Nephron progenitor cell (in vitro differentiated cells): ENCODE results near the gene NDUFS6.

ENCODE experiments used
- DNase-seq: peaks from one replicate; pipeline ENCODE4 v3.0.0; 2021
- H3K27ac Mint-ChIP-seq: 2 replicates; pipeline ENCODE4 v1.8.0; 2021; ENCODE audit warnings: mild to moderate bottlenecking, moderate library complexity, mixed read lengths
- H3K27me3 Mint-ChIP-seq: 2 replicates; pipeline ENCODE4 v1.8.0; 2021; ENCODE audit warnings: mild to moderate bottlenecking, low read depth, mixed read lengths; ENCODE audit not compliant: poor library complexity
- H3K36me3 Mint-ChIP-seq: 2 replicates; pipeline ENCODE4 v1.8.0; 2021; ENCODE audit warnings: low read depth, mixed read lengths
- H3K4me1 Mint-ChIP-seq: 2 replicates; pipeline ENCODE4 v1.8.0; 2021; ENCODE audit warnings: mixed read lengths
- H3K4me3 Mint-ChIP-seq: 2 replicates; pipeline ENCODE4 v1.8.0; 2021; ENCODE audit warnings: mild to moderate bottlenecking, moderate library complexity, mixed read lengths
- H3K9me3 Mint-ChIP-seq: 2 replicates; pipeline ENCODE4 v1.8.0; 2021; ENCODE audit warnings: mild to moderate bottlenecking, moderate library complexity, mixed read lengths
- TF ChIP-seq, protein P1 (sequence below): fragments of 200-600 bp; sonication (generic); IDR thresholded peaks from 2 replicates; pipeline ENCODE4 v1.5.0; 2021; ENCODE audit warnings: antibody characterized with exemption

The NDUFS6 gene

DNA sequence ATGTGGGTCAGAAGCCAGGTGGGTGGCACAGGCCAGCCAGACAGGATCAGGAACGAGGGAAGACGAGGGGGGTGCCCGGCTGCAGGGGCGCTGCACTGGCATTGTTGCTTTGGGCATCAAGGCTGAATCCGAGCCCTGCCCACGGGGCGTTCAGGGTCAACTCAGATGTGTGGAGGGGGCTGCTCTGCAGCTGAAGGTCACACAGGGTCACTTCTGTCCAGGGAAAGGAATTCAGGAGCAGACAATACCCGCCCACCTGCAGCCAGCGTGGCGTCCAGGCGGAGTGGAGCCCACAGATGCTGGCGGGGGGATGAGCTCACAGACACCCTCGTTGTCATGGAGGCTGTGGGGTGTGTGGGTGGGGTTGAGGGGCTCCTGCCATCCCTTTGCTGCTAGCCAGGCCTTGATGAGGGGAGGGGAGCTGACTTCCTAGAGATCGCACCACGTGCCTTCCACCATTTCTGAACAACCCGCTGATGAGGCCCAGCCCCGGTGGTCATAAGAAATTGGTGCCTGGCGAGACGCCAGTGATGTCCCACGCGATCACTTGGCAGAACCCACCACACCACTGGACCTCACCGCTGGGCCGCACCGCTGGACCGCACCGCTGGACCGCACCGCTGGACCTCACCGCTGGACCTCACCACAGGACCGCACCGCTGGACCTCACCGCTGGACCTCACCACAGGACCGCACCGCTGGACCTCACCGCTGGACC is 32.8 kb upstream of the NDUFS6 start:
- Mint-ChIP-seq H3K36me3 (no peaks in the 10 kb centered on the region), H3K27ac (no peak overlapping the region), H3K9me3 (peaks cover 3% of the 10 kb centered on the region), H3K4me3 (no peak overlapping the region), H3K27me3 (peaks cover 28% of the 10 kb centered on the region), H3K4me1 (peaks cover 48% of the 10 kb centered on the region)
- TF ChIP-seq, protein P1, sequence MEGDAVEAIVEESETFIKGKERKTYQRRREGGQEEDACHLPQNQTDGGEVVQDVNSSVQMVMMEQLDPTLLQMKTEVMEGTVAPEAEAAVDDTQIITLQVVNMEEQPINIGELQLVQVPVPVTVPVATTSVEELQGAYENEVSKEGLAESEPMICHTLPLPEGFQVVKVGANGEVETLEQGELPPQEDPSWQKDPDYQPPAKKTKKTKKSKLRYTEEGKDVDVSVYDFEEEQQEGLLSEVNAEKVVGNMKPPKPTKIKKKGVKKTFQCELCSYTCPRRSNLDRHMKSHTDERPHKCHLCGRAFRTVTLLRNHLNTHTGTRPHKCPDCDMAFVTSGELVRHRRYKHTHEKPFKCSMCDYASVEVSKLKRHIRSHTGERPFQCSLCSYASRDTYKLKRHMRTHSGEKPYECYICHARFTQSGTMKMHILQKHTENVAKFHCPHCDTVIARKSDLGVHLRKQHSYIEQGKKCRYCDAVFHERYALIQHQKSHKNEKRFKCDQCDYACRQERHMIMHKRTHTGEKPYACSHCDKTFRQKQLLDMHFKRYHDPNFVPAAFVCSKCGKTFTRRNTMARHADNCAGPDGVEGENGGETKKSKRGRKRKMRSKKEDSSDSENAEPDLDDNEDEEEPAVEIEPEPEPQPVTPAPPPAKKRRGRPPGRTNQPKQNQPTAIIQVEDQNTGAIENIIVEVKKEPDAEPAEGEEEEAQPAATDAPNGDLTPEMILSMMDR, result no peak
- no peak for DNase-seq

DNA sequence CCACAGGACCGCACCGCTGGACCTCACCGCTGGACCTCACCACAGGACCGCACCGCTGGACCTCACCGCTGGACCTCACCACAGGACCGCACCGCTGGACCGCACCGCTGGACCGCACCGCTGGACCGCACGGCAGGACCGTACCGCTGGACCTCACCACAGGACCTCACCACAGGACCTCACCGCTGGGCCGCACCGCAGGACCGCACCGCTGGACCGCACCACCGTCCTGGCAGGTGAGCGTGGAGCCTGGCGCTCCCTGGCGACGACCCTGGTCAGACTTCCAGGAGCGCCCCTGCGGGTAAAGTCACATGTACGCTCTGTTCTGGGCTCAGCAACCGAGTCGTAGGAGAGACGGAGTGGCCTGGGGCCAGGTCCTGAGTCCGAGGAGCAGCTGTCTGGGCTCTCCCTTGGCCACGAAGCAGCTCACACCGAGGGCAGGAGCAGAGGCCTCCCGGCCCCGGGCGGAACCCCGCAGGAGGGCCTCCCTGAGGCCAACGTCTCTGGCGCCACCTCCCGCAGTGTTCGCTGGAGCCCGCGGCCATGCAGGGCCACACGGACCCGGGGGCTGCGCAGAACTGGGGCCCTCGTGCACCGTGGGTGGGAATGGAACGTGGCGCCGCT is 32.1 kb upstream of the NDUFS6 start:
- Mint-ChIP-seq H3K27ac (no peak overlapping the region), H3K27me3 (peaks cover 30% of the 10 kb centered on the region), H3K4me1 (peaks cover 41% of the 10 kb centered on the region)

DNA sequence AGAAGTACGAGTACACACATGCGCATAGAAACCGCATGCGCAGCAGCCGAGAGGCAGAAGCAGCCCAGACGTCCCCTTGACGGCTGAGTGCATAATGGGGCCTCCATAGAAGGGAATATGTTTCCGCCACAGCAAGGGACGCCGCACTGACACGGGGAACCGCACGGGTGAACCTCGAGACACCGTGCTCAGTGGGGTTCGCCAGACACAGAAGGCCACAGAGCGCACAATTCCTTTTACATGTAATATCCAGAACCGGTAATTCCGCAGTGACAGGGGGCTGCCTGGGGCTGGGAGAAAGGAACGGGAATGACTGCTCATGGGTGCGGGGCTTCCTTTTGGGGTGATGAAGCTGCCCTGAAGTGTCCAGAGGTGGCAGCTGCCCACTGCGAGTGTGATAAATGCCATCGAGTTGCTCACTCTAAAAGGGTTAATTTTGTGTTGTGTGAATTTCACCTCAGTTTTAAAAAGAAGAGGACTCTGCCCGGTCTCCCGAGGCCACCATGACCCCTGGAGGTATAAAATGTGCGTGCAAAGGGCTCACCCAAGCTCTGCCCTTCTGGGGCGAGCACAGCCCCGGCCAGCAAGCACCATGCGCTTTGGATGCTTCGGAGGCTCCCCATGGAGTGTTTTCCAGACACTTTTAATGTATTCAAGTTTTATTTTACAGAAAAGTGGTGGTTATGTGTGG is 31.3 kb upstream of the NDUFS6 start:
- Mint-ChIP-seq H3K9me3 (peaks cover 10% of the 10 kb centered on the region), H3K27me3 (peaks cover 23% of the 10 kb centered on the region), H3K4me1 (peaks cover 33% of the 10 kb centered on the region), H3K27ac (no peak overlapping the region), H3K36me3 (no peaks in the 10 kb centered on the region), H3K4me3 (no peak overlapping the region)
- TF ChIP-seq, protein P1, result no peak
- no peak for DNase-seq

More for the DNA sequence above, 32.1 kb upstream of the NDUFS6 start:
- no peak for DNase-seq
- H3K4me3 Mint-ChIP-seq, result no peak overlapping the region
- TF ChIP-seq, protein P1, result no peak
- peaks cover 6% of the 10 kb centered on the region for H3K9me3 Mint-ChIP-seq
- no peaks in the 10 kb centered on the region for H3K36me3 Mint-ChIP-seq

DNA sequence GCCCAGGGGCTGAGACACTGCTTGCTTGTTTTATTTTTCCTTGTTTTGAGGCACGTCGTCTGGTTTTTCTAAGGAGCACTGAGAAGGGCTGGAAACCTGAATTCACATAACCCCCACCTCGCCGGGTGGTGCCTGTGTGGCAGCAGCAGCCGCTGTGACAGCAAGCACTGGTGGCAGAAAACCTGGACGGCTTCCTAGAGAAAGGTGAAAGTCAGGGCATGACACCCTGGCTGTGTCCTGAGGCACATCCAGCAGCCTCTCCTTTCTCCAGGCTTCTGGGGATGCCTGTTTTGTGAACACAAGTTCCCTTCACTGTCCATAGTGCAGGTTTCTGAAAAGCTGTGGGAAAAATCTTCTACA is 30.8 kb upstream of the NDUFS6 start:
- no peak overlapping the region for H3K27ac Mint-ChIP-seq
- H3K27me3 Mint-ChIP-seq, result peaks cover 23% of the 10 kb centered on the region
- H3K4me1 Mint-ChIP-seq, result peaks cover 31% of the 10 kb centered on the region
- H3K36me3 Mint-ChIP-seq, result no peaks in the 10 kb centered on the region
- TF ChIP-seq, protein P1, result no peak
- no peak for DNase-seq
- H3K4me3 Mint-ChIP-seq, result no peak overlapping the region
- peaks cover 13% of the 10 kb centered on the region for H3K9me3 Mint-ChIP-seq

DNA sequence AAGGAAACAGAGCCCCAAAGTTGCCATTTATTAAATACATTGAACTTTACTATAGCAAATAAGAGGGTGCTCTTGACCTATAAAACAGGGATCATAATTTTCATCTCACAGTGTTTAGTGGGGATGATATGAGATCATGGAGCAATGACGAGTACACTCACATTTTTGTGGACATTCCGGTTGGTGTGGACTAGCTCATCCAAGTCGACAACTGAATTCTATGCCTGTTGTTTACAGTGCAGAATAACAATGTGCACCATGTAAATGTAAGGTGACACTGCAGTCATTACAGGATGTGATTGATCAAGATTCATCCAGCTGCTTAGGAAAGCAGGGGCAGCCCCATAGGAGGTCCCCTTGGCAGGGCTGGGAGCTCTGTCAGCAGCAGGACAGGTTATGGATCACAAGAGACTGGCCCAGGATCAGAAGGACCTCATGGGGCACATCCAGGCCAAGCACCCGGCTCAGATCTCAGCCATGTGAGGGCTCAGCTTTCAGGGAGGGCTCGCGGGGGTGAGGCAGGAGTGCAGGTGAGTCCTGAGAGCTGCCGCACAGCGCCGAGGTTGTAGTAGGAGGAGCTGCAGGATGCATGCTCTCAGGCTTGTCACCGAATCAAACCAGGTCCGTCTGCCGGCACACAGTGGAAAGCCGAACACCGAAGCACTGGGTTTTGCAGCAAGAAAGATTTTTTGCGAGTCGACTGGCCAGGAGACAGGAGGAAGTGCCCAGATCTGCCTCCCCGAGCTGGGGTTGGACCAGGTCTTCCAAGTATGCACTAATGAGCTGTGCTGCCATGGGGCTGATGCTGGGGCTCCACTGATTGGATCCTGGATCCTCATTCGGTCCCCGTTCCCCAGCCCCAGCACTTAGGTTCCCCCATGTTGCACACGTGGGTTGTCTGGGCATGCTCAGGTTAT is 29.8 kb upstream of the NDUFS6 start:
- Mint-ChIP-seq H3K27ac (no peak overlapping the region), H3K9me3 (peaks cover 19% of the 10 kb centered on the region)

More for the DNA sequence above, 29.8 kb upstream of the NDUFS6 start:
- DNase-seq, result no peak
- Mint-ChIP-seq H3K27me3 (peaks cover 23% of the 10 kb centered on the region), H3K36me3 (no peaks in the 10 kb centered on the region), H3K4me1 (peaks cover 31% of the 10 kb centered on the region), H3K4me3 (no peak overlapping the region)
- TF ChIP-seq, protein P1, result no peak
